ENCODE results near the gene HDGFL2.

The HDGFL2 gene

GRCh38 chr19:4497770-4498389 is 25.8 kb downstream of the HDGFL2 start:
- CTCF ChIA-PET: interaction anchor here (0.7 to 1.9 kb wide), 3 partner anchors 26 to 230 kb away, joined by 3 to 4 read pairs (median 3); no protein-coding TSS in a partner anchor
- no peak for TF ChIP-seq CTCF (conservative IDR thresholded peaks at IDR 0.05; ENCODE audit: low read depth)
- no peak for DNase-seq (ENCODE audit: low spot score)
- POLR2A ChIA-PET (ENCODE audit: low non-redundant PET): no interaction called here
- H3K27ac ChIP-seq: peak overlapping the region; percentile 3; the same call in 1 of the 2 replicates

GRCh38 chr19:4498694-4499093 is 26.6 kb downstream of the HDGFL2 start:
- no peak overlapping the region for H3K27ac ChIP-seq
- no peak for TF ChIP-seq CTCF (conservative IDR thresholded peaks at IDR 0.05; ENCODE audit: low read depth)
- POLR2A ChIA-PET (ENCODE audit: low non-redundant PET): no interaction called here
- no peak for DNase-seq (ENCODE audit: low spot score)
- CTCF ChIA-PET: interaction anchor here (0.7 to 1.9 kb wide), 3 partner anchors 25 to 231 kb away, joined by 3 to 4 read pairs (median 3); no protein-coding TSS in a partner anchor

GRCh38 chr19:4499318-4499717 is 27.2 kb downstream of the HDGFL2 start:
- no peak overlapping the region for H3K27ac ChIP-seq
- no peak for DNase-seq (ENCODE audit: low spot score)
- TF ChIP-seq CTCF (conservative IDR thresholded peaks at IDR 0.05; ENCODE audit: low read depth): no peak
- CTCF ChIA-PET: interaction anchor here (1.4 to 1.9 kb wide), 2 partner anchors 24 to 26 kb away, joined by 3 to 4 read pairs; no protein-coding TSS in a partner anchor
- POLR2A ChIA-PET (ENCODE audit: low non-redundant PET): no interaction called here

- ChIA-PET CTCF (interaction anchor here (1.9 kb wide), 1 partner anchor 24 kb away, joined by 4 read pairs; no protein-coding TSS in a partner anchor), POLR2A (ENCODE audit: low non-redundant PET) (no interaction called here)
- no peak overlapping the region for H3K27ac ChIP-seq
- no peak for TF ChIP-seq CTCF (conservative IDR thresholded peaks at IDR 0.05; ENCODE audit: low read depth)
- no peak for DNase-seq (ENCODE audit: low spot score)
Measured at GRCh38 chr19:4499855-4500254, 27.8 kb downstream of the HDGFL2 start.

- ChIA-PET POLR2A (ENCODE audit: low non-redundant PET) (no interaction called here), CTCF (no interaction called here)
- TF ChIP-seq CTCF (conservative IDR thresholded peaks at IDR 0.05; ENCODE audit: low read depth): no peak
- no peak for DNase-seq (ENCODE audit: low spot score)
- peak overlapping the region; percentile 40; the same call in 1 of the 2 replicates for H3K27ac ChIP-seq
Measured at GRCh38 chr19:4500841-4501591, 28.9 kb downstream of the HDGFL2 start.

- H3K27ac ChIP-seq: peak overlapping the region; percentile 40; the same call in 1 of the 2 replicates
- CTCF ChIA-PET: no interaction called here
- DNase-seq (ENCODE audit: low spot score): no peak
- POLR2A ChIA-PET (ENCODE audit: low non-redundant PET): interaction anchor here (1.0 kb wide), 1 partner anchor 30 kb away, joined by 3 read pairs; no protein-coding TSS in a partner anchor
- no peak for TF ChIP-seq CTCF (conservative IDR thresholded peaks at IDR 0.05; ENCODE audit: low read depth)
Measured at GRCh38 chr19:4501691-4502090, 29.6 kb downstream of the HDGFL2 start.
